HUES64 (cell line): ENCODE results near the gene MAPK1.
"Not testable (repeated sequence)": the region's sequence is repeated elsewhere in the genome, so short reads cannot be mapped to it uniquely, and the experiment has no call there.

ENCODE experiments used
- H3K27ac ChIP-seq: 2 replicates; pipeline ENCODE4 v1.7.0; 2013; ENCODE audit warnings: low read depth, low read length, inconsistent platforms
- H3K27me3 ChIP-seq: 2 replicates; pipeline ENCODE4 v1.6.1; 2013; ENCODE audit warnings: mild to moderate bottlenecking, low read length; ENCODE audit not compliant: insufficient read depth
- H3K36me3 ChIP-seq: 2 replicates; pipeline ENCODE4 v1.6.1; 2013; ENCODE audit warnings: mild to moderate bottlenecking, low read length; ENCODE audit not compliant: insufficient read depth
- H3K4me1 ChIP-seq: 2 replicates; pipeline ENCODE4 v1.6.1; 2013; ENCODE audit warnings: mild to moderate bottlenecking, low read length, moderate library complexity; ENCODE audit not compliant: insufficient read depth
- H3K4me3 ChIP-seq: 2 replicates; pipeline ENCODE4 v1.5.1; 2013; ENCODE audit warnings: mild to moderate bottlenecking, low read length, moderate library complexity
- H3K9ac ChIP-seq: 2 replicates; pipeline ENCODE4 v1.6.1; 2013; ENCODE audit warnings: mild to moderate bottlenecking, low read depth, low read length
- H3K9me3 ChIP-seq: 2 replicates; pipeline ENCODE4 v1.6.1; 2013; ENCODE audit warnings: low read depth, low read length; ENCODE audit not compliant: insufficient read depth
- WGBS: fragments of 150-250, 120-280 bp; methylation state at CpG from one replicate; pipeline ENCODE4 v1.1.7; 2013; ENCODE audit warnings: missing lambda C conversion rate; 5-methylcytosine and 5-hydroxymethylcytosine counted together

MAPK1 gene

GRCh38 chr22:21758091-21758864 lies 109.2 kb downstream of the MAPK1 start:
- H3K27me3 ChIP-seq: no peaks in the 10 kb centered on the region

DNA sequence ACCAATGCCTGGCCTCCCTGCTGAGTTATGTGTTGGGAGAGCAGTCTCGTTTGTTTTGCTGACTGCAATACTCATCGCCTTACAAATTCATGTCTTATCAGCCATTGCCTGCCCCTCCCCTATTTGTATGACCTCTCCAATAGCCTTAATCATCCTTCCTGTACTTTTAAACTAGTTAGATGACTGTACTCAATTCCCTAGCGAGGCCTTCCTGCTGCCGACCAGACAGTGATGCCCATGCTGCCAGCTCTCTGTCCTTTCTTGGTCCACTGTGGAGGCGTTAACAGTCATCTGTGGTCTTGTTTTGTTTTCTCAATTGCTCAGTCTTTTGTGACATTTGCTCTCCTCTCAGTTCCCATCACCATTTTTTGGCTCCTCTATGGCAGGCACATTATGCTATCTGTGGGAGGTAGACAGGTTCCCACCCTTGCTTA lies 111.6 kb downstream of the MAPK1 start:
- Histone ChIP-seq H3K9me3 (no peaks in the 10 kb centered on the region), H3K4me3 (no peak overlapping the region), H3K9ac (no peak overlapping the region), H3K27ac (no peak overlapping the region), H3K4me1 (no peaks in the 10 kb centered on the region), H3K36me3 (peaks cover 15% of the 10 kb centered on the region; the same call in 1 of the 2 replicates), H3K27me3 (no peaks in the 10 kb centered on the region)
- WGBS: 83% methylated on average over 5 of the region's 5 CpGs

More at GRCh38 chr22:21758091-21758864, 109.2 kb downstream of the MAPK1 start:
- Histone ChIP-seq H3K4me1 (no peaks in the 10 kb centered on the region), H3K4me3 (no peak overlapping the region), H3K36me3 (peaks cover 39% of the 10 kb centered on the region), H3K27ac (no peak overlapping the region), H3K9ac (no peak overlapping the region), H3K9me3 (no peaks in the 10 kb centered on the region)
- WGBS: 95% methylated on average over 21 of the region's 21 CpGs

- Histone ChIP-seq H3K36me3 (peaks cover 7% of the 10 kb centered on the region; the same call in 1 of the 2 replicates), H3K9me3 (no peaks in the 10 kb centered on the region), H3K27me3 (no peaks in the 10 kb centered on the region), H3K4me1 (no peaks in the 10 kb centered on the region), H3K9ac (no peak overlapping the region), H3K4me3 (no peak overlapping the region), H3K27ac (no peak overlapping the region)
- WGBS: 88% methylated on average over 7 of the region's 7 CpGs
Observed at GRCh38 chr22:21754523-21754922, 112.9 kb downstream of the MAPK1 start.

GRCh38 chr22:21753374-21754111 lies 113.9 kb downstream of the MAPK1 start:
- no peaks in the 10 kb centered on the region for H3K4me1 ChIP-seq
- H3K27me3 ChIP-seq: no peaks in the 10 kb centered on the region
- WGBS: 86% methylated on average over 14 of the region's 14 CpGs
- H3K9ac ChIP-seq: no peak overlapping the region
- no peak overlapping the region for H3K27ac ChIP-seq
- peaks cover 7% of the 10 kb centered on the region; the same call in 1 of the 2 replicates for H3K36me3 ChIP-seq
- no peaks in the 10 kb centered on the region for H3K9me3 ChIP-seq
- no peak overlapping the region for H3K4me3 ChIP-seq

- Histone ChIP-seq H3K9me3 (no peaks in the 10 kb centered on the region), H3K4me1 (no peaks in the 10 kb centered on the region), H3K9ac (no peak overlapping the region), H3K27me3 (no peaks in the 10 kb centered on the region), H3K27ac (no peak overlapping the region), H3K4me3 (no peak overlapping the region), H3K36me3 (peaks cover 3% of the 10 kb centered on the region; the same call in 1 of the 2 replicates)
- WGBS: 89% methylated on average over 4 of the region's 4 CpGs
Observed at GRCh38 chr22:21752276-21752675, 115.2 kb downstream of the MAPK1 start.

DNA sequence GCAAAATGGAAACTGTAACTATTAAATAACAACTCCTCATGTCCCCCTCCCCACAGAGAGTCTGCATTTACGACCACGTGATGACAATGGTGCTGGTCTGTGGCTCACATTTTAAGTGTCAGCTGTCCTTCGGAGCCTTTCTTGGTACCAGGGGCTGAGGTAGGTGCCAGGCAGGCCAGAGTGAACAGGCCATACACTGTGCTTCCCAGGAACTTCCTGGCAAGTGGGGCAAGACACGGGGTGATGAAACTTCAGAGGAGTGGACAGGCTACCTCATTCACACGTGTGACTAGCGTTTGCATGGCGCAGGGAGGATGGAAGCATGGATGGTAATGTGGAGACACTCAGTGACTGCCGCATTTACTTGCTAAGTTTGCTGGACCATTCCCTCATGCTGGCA lies 121.5 kb downstream of the MAPK1 start:
- 89% methylated on average over 8 of the region's 8 CpGs for WGBS
- H3K27me3 ChIP-seq: no peaks in the 10 kb centered on the region
- H3K4me1 ChIP-seq: no peaks in the 10 kb centered on the region
- H3K4me3 ChIP-seq: no peak overlapping the region
- no peaks in the 10 kb centered on the region for H3K36me3 ChIP-seq
- H3K9ac ChIP-seq: no peak overlapping the region
- no peaks in the 10 kb centered on the region for H3K9me3 ChIP-seq
- no peak overlapping the region for H3K27ac ChIP-seq

- H3K27ac ChIP-seq, H3K4me1 ChIP-seq, H3K36me3 ChIP-seq, H3K9me3 ChIP-seq, H3K9ac ChIP-seq, H3K4me3 ChIP-seq, H3K27me3 ChIP-seq: not testable (repeated sequence)
- WGBS: 96% methylated on average over 6 of the region's 6 CpGs
Observed at GRCh38 chr22:21744917-21745316, 122.5 kb downstream of the MAPK1 start.

GRCh38 chr22:21741790-21742189 lies 125.7 kb downstream of the MAPK1 start:
- Histone ChIP-seq H3K4me1 (no peaks in the 10 kb centered on the region), H3K27ac (no peak overlapping the region)
- 91% methylated on average over 6 of the region's 6 CpGs for WGBS

DNA sequence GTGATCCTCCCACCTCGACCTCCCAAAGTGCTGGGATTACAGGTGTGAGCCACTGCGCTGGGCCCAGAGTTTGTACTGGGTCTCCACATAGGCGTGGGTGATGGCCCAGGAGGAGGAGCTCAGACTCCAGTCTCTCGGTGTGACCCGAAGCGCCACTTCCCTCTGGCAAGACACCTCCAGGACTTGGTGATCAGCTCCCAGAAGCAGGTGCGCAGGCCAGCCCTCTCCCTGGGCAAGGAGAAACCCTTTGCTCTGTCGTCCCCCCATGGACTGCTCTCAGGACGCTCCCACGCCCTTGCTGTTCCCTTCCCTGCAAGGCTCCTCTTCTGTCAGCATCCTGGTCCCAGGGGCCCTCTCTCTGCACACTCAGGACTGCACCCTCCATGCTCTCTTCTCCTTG lies 126.4 kb downstream of the MAPK1 start:
- no peaks in the 10 kb centered on the region for H3K4me1 ChIP-seq
- 88% methylated on average over 10 of the region's 10 CpGs for WGBS

More at GRCh38 chr22:21741790-21742189, 125.7 kb downstream of the MAPK1 start:
- Histone ChIP-seq H3K9me3 (no peaks in the 10 kb centered on the region), H3K9ac (no peak overlapping the region), H3K36me3 (no peaks in the 10 kb centered on the region), H3K4me3 (no peak overlapping the region), H3K27me3 (peaks cover 14% of the 10 kb centered on the region)

DNA sequence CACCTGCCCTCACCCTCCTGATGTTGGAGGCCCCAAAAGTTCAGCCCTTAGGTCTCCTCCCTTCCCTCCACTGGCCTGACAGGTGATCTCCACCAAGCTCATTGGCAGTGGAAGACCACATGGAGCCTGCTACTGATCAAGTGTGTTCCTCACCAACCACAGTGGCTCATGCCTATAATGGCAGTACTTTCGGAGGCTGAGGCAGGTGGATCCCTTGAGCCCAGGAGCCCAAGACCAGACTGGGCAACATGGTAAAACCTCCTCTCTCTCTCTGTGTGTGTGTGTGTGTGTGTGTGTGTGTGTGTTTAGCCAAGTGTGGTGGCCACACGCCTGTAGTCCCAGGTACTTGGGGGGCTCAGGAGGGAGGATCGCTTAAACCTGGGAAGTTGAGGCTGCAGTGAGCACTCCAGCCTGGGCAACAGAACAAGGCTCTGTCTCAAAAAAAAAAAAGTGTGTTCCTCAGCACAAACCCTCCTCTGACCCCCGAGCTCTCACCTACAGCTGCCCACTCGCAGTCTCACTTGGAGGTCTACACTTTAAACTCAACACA lies 127.5 kb downstream of the MAPK1 start:
- Histone ChIP-seq H3K36me3 (no peaks in the 10 kb centered on the region), H3K9me3 (no peaks in the 10 kb centered on the region), H3K27me3 (peaks cover 20% of the 10 kb centered on the region), H3K27ac (no peak overlapping the region), H3K4me1 (peaks cover 1% of the 10 kb centered on the region; the same call in 1 of the 2 replicates), H3K9ac (no peak overlapping the region), H3K4me3 (no peak overlapping the region)
- WGBS: 91% methylated on average over 5 of the region's 5 CpGs

More for the DNA sequence above, 126.4 kb downstream of the MAPK1 start:
- Histone ChIP-seq H3K27me3 (peaks cover 20% of the 10 kb centered on the region), H3K4me3 (no peak overlapping the region), H3K27ac (no peak overlapping the region), H3K36me3 (no peaks in the 10 kb centered on the region), H3K9ac (no peak overlapping the region), H3K9me3 (no peaks in the 10 kb centered on the region)

- H3K9ac ChIP-seq: no peak overlapping the region
- H3K27me3 ChIP-seq: peaks cover 28% of the 10 kb centered on the region
- no peak overlapping the region for H3K4me3 ChIP-seq
- no peaks in the 10 kb centered on the region for H3K36me3 ChIP-seq
- H3K9me3 ChIP-seq: no peaks in the 10 kb centered on the region
- H3K4me1 ChIP-seq: peaks cover 6% of the 10 kb centered on the region; the same call in 1 of the 2 replicates
- WGBS: 64% methylated on average over 7 of the region's 7 CpGs
- H3K27ac ChIP-seq: no peak overlapping the region
Observed at GRCh38 chr22:21738966-21739365, 128.5 kb downstream of the MAPK1 start.
